Spleen (tissue), 7 donors: Measurements from ENCODE around the gene LY6G6D.

Experiments used
- CTCF ChIP-seq, 11 experiments: fragments of 200-600 bp in 7 of 11; fragments of 450-650 bp in 4 of 11; sonication (generic) in 4 of 11; IDR thresholded peaks in 8 of 11; conservative IDR thresholded peaks in 3 of 11; 1 replicate in 7 of 11; 2 replicates in 4 of 11; pipeline versions ENCODE4 v1.4.0 to v1.8.0; 2016 to 2021; ENCODE audit warnings: antibody characterized with exemption in 11 of 11, inconsistent platforms in 4 of 11, mild to moderate bottlenecking in 1 of 11
- POLR2A ChIP-seq, 3 donors: fragments of 450-650 bp; IDR thresholded peaks; one replicate each; pipeline ENCODE4 v1.5.1; 2017; ENCODE audit warnings: antibody characterized with exemption in 3 of 3, mild to moderate bottlenecking in 1 of 3
- donor health status: DM: no; HTN: no; CAD: no; lungs with moderate emphysema.
- donor health status: DM: no; HTN: no; CAD: no.
- donor health status: DM: no; HTN: no; CAD: no.

- TF ChIP-seq CTCF (IDR thresholded peaks at IDR 0.05 in 8 of 11, conservative IDR thresholded peaks at IDR 0.05 in 3 of 11) (no peak), POLR2A (IDR thresholded peaks at IDR 0.05) (no peak)
Observed at GRCh38 chr6:31706599-31706998, 8.5 kb upstream of the LY6G6D start, which contains the start of gene LY6G6F.
